Left ventricle myocardium superior (tissue), 1 donor: Measurements from ENCODE around the gene BGN. TPM values are rescaled to one million over a fixed set of nuclear protein-coding genes. Genes with fewer than 3 reads are reported as not detected.
A peak's percentile ranks its signal among the peaks of the same experiment; 100 is the strongest.

Experiments
- ATAC-seq: fragments of 200-7000 bp; cut with Tn5 transposase; one replicate; pipeline ENCODE4 v1.9.1; 2020; ENCODE audit warnings: mild to moderate bottlenecking, moderate library complexity
- DNase-seq: peaks from one replicate; pipeline ENCODE4 v3.0.0-alpha.2; 2020
- intact Hi-C: fragments of 100-400 bp; cut with micrococcal nuclease; formaldehyde crosslinking; loops from one replicate; pipeline ENCODE4 v1.11.0; 2022
- total RNA-seq: library from RNA; stranded (reverse); fragmentation: NEBNext Ultra II Directional; extraction: Animal tissue kit (Norgen Biotek cat#: 25700); gene quantifications from one replicate; pipeline ENCODE4 v1.2.1, GENCODE V29; 2021
- donor health status: DM: no; HTN: yes; CAD: no; lungs with severe emphysema.

Gene BGN
- total RNA-seq, 1 donor from 2014 or later: 40.6 TPM

GRCh38 chrX:153458476-153458875, 36.3 kb upstream of the BGN start:
- intact Hi-C loops: no loop called here
- DNase-seq (no peak), ATAC-seq (peak; percentile 14)

DNA sequence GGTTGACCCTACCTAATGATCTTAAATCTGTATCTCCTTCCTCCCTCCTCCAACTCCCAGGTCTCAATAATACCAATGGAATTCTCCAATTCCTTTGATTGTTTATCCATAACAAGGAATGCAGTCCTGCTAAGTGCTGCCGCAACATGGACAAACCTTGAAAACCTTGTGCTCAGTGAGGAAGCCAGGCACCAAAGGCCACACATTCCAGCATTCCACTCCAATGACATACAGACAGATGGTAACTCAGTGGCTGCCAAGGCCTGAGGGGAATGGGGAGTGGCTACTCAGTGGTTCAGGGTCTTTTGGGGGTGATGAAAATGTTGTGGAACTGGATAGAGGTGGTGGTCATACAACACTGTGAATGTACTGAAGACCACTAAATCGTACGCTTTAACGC, 34.8 kb upstream of the BGN start:
- peak; percentile 37 for ATAC-seq
- intact Hi-C loops: no loop called here
- peak; percentile 15 for DNase-seq

DNA sequence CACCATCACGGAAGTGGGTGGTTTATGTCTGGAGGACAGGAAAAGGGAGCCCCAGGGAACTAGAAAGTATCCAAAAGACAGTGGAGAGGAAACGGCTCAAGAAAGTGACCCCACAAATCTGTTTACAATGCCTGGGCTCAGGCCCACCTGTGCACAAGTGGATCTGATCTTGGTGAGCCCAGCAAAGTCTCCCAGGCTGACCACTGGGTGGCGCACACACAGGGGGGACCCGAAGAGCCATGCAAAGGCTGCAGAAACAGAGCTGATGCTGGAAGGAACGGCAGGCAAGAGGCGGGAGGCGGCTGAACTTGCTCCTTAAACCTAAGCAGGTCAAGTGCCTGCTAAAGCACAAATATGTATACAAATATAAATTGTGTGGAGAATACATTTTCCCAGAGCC, 34.0 kb upstream of the BGN start:
- ATAC-seq (peak; percentile 52), DNase-seq (peak; percentile 57)
- intact Hi-C loops: no loop called here

DNA sequence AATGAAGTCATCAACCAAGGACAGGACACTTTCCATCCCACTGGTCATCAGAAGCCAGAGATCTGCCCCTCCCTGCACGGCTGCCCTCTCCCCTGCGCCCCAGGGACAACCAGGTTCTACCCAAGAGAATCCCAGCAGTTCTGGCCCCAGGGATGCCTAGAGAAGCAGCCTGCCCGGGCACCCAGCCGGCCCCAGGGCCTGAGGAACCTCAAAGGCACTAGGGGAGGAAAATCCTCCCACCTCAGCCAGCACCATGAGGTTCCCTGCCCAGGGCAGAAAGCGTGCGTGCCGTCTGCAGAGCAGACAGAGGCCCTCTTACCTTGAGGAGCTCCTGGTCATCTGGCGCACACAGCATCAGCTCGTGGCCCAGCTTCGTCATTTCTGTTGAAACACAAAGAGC, 32.5 kb upstream of the BGN start:
- intact Hi-C loops: no loop called here
- DNase-seq: peak; percentile 3

GRCh38 chrX:153463031-153463430, 31.7 kb upstream of the BGN start:
- intact Hi-C loops: no loop called here
- DNase-seq (no peak), ATAC-seq (no peak)

More for the DNA sequence above, 32.5 kb upstream of the BGN start:
- ATAC-seq: no peak

DNA sequence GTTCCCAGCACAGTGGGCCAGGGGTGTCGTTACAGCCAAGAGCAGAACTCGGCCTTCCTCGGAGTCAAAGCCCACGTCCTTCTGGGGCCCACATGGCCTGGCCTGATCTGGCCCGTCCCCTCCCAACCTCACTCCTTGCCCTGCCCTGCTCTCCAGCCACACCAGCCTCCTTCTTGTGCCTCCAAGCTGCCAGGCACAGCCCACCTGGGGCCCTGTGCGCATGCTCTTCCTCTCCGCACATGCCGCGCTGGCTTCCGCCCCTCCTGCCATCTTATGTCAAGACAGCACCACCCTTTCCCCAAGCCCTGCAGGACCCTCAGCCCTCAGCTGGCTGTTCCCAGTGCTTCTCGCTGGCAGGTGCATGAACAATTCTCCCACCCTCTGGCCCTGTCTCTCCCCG, 31.2 kb upstream of the BGN start:
- ATAC-seq: no peak
- intact Hi-C loops: no loop called here
- no peak for DNase-seq

DNA sequence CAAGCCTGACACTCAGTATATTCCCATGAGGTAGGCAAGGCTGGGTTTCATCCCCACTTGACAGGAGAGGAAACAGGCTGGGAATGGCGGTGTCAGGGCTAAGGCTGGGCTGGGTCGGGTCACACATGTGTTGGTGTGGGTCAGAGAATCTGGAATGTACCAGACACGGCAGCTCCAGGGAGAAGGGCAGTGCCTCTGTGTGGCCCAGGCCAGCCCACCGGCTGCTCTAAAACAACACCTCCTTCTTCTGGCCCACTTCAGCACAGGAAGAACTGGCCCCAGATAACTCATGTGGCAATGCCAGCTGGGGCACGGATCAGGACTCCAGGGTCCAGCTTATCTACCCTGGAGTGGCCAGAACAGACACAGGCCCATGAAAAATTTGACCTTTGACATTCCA, 30.7 kb upstream of the BGN start:
- intact Hi-C loops: no loop called here
- ATAC-seq (no peak), DNase-seq (no peak)

DNA sequence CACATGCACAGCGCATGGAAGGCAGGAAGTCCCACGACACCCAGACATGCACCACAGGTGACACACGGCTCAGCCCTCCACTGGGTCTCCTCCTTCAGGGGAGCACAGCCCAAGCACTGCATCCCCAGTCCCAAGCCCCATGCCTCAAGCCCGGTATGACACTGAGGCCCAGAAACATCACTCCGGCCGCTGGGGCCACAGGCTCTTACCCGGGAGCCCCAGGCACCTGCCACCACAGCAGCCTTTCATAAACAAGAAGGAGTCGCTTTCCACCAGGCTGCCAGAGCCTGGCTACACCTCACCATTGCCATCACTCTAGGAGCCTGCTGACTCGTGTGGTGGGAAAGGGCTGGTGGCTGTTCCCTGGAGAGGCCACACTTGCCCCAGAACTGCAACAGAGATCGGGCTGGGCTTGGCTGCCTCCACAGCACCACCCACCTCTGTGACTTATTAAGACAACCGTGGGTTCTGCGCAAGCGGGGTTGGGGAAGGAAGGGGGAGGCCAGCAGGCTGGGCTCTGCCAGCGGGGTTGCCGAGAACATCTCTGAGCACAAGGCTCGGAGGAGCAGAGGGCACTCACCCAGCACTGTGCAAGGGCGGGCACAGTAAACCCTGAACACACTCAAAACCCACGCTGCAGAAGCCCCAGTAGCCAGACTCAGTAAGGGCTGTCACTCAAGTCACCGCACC, 28.9 kb upstream of the BGN start:
- intact Hi-C loops: no loop called here
- no peak for DNase-seq
- ATAC-seq: no peak

- intact Hi-C loops: no loop called here
- DNase-seq (peak; percentile 62), ATAC-seq (peak; percentile 5)
Observed at GRCh38 chrX:153468008-153468580, 26.7 kb upstream of the BGN start.

DNA sequence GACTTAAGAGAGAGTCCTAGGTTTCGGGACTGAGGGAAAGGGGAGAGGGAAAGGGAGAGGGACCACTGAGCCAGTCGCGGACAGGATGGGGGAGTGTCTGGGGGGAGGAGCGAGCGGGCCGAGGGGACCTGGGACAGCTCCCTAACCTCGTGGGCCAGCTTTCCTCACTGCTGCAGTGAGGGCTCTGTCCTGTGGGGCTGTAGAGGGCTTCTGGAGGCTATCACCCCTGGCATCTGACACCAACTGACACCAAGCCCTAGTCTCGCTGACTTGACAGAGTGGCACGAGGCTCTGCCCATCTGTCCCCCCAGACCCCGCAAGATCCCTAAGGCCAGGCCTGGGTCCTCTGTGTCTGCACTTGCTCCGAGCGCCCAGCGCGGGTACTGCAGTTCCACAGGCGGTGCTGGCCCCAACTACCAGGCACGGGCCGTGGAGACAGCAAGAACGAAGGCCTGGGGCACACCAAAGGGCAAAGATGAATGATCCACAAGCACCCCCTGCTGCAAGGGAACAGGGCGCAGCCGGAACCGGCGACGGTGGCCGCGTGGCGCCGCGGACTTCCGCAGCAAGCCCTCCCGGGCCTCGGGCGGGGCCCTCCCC, 24.9 kb upstream of the BGN start:
- DNase-seq (no peak), ATAC-seq (peak; percentile 39)
- intact Hi-C loops: no loop called here

- peak; percentile 90 for ATAC-seq
- intact Hi-C loops: no loop called here
Observed at GRCh38 chrX:153470411-153471363, 24.1 kb upstream of the BGN start, which contains the start of gene HAUS7. Gene HAUS7, minus strand, starts transcription at chrX:153470576. Its CDS starts 19 bp downstream, at chrX:153470557.

DNA sequence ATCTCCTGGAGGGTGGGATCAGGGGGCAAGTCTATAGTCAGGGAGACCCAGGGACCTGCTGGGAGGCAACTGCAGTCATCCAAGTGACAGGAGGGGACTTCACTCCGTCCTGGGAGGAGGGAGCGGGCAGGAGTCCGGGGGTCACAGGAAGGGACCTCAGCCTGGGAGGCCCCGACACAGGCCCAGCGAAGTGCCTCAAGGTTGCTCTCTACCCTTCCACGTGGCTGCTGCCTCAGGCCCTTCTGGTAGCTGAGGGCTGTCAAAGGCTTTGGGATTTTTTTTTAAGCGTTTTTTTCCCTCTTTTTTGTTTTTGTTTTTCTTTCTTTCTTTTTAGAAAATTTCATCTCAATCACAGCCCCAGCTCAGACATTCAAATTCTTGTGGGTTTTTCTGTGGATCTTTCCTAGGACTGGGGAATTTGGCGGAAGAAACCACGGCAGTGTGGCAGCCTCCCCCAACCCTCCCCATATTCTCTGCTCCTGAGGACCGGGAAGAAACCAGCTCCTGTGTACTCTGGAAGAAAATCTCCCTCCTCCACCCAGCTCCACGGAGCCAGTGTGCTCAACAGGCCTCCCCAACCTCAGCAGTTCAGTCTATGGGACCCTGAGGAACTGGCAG, 23.0 kb upstream of the BGN start:
- intact Hi-C loops: no loop called here
- DNase-seq (no peak), ATAC-seq (no peak)

More at GRCh38 chrX:153470411-153471363, 24.1 kb upstream of the BGN start, which contains the start of gene HAUS7:
- peak; percentile 91 for DNase-seq

DNA sequence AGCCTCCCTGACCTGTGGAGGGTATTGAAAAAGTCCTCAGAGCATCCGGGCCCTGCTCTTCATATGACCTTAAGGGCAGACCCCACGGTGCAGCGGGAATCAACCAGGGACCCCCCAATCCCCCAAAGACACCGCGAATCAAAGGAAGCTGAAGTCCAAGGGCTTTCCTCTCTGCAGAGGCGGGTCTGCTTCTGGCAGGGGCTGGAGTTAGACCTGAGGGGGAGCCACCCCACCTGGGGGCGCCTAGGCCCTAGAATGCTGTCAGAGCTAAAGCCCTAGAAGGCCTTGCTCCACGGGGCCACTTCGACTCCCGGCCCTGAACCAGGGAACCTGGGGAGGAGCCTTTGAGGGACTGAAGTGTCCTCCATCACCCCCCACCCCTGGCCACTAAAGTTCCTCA, 21.7 kb upstream of the BGN start:
- DNase-seq (no peak), ATAC-seq (no peak)
- intact Hi-C loops: no loop called here

DNA sequence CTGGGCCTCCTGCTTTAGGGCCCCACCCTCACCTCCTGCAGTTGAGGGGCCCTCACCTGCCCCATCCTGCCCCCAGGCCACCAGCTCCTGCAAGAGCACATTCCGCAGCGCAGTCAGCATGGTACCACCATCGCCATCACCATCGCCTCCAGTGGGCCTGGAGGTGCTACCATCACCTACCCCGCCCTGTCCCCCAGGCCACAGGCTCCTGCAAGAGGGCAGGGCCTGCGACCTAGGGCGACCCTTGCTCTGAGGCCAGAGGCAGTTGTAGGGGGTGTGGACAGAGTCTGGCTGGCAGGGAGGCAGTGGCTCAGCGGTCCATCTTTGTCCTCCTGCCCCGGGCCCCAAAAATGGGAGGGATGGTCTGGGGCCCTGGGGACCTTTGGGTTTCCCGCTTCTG, 20.5 kb upstream of the BGN start:
- intact Hi-C loops: no loop called here
- ATAC-seq (no peak), DNase-seq (no peak)

GRCh38 chrX:153474718-153475117, 20.1 kb upstream of the BGN start:
- peak; percentile 84 for DNase-seq
- intact Hi-C loops: no loop called here
- ATAC-seq: no peak

DNA sequence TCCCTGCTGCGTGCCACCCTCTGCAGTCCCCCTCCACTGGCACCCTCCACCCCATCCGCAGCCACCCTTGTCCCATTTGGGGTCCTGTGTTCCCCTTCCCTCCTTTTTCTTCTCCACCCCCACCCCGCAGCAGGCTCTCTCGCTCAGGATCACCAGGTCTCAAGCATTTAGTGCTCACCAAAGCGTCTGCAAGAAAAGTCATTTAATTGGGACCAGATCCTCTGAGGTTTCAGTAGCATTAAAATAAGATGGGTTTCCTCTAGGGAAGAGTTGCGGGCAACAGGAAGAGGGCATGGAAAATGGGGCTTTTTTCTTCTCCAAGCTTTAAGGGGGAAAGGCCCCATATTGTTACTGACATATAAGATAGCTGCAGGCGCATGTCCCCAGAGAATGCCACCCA, 19.5 kb upstream of the BGN start:
- ATAC-seq: no peak
- intact Hi-C loops: no loop called here
- no peak for DNase-seq

- ATAC-seq (no peak), DNase-seq (no peak)
- intact Hi-C loops: no loop called here
Observed at GRCh38 chrX:153475751-153476281, 19.0 kb upstream of the BGN start.

- ATAC-seq (peak; percentile 71), DNase-seq (peak; percentile 67)
- intact Hi-C loops: no loop called here
Observed at GRCh38 chrX:153476666-153477363, 18.0 kb upstream of the BGN start.
